RWPE2 (cell line): ENCODE measurements around the gene AURKB.

Experiments
- ATAC-seq: fragments of 200-7000 bp; cut with Tn5 transposase; 3 replicates; pipeline ENCODE4 v1.9.1; 2021; ENCODE audit warnings: low read depth
- DNase-seq: peaks from one replicate; pipeline ENCODE4 v3.0.0-alpha.2; 2020; ENCODE audit warnings: low spot score
- H3K27ac ChIP-seq: fragments of 450-650 bp; 2 replicates; pipeline ENCODE4 v1.5.1; 2017; ENCODE audit warnings: mild to moderate bottlenecking; ENCODE audit not compliant: poor library complexity, severe bottlenecking
- H3K27me3 ChIP-seq: fragments of 250-450 bp; sonication (Bioruptor Pico); 2 replicates; pipeline ENCODE4 v1.5.1; 2021; ENCODE audit warnings: mild to moderate bottlenecking, moderate library complexity; ENCODE audit not compliant: insufficient read depth, poor library complexity, severe bottlenecking
- H3K36me3 ChIP-seq: fragments of 250-450 bp; sonication (Bioruptor Pico); 2 replicates; pipeline ENCODE4 v1.5.1; 2020; ENCODE audit warnings: low read depth, mild to moderate bottlenecking, moderate library complexity
- H3K4me1 ChIP-seq: fragments of 250-450 bp; sonication (Bioruptor Pico); 2 replicates; pipeline ENCODE4 v1.5.1; 2021; ENCODE audit warnings: mild to moderate bottlenecking, moderate library complexity; ENCODE audit not compliant: insufficient read depth, poor library complexity, severe bottlenecking
- H3K4me3 ChIP-seq: fragments of 250-450 bp; sonication (Bioruptor Pico); 2 replicates; pipeline ENCODE4 v1.5.1; 2021; ENCODE audit warnings: mild to moderate bottlenecking, moderate library complexity; ENCODE audit not compliant: severe bottlenecking
- H3K9me3 ChIP-seq: fragments of 250-450 bp; sonication (Bioruptor Pico); 2 replicates; pipeline ENCODE4 v1.5.1; 2021; ENCODE audit warnings: mild to moderate bottlenecking, moderate library complexity; ENCODE audit not compliant: severe bottlenecking
- CTCF ChIP-seq: fragments of 450-650 bp; IDR thresholded peaks from one replicate; pipeline ENCODE4 v1.5.1; 2017; ENCODE audit warnings: mild to moderate bottlenecking, moderate library complexity; ENCODE audit not compliant: poor library complexity, severe bottlenecking

AURKB gene

GRCh38 chr17:8158267-8159031 is 51.9 kb downstream of the AURKB start:
- peaks cover 14% of the 10 kb centered on the region for H3K4me1 ChIP-seq

GRCh38 chr17:8156246-8156992 is 54.0 kb downstream of the AURKB start:
- H3K27me3 ChIP-seq, result no peaks in the 10 kb centered on the region
- peak overlapping the region; percentile 82 for H3K4me3 ChIP-seq
- H3K4me1 ChIP-seq, result peaks cover 18% of the 10 kb centered on the region
- peak overlapping the region; percentile 98 for H3K27ac ChIP-seq
- no peaks in the 10 kb centered on the region for H3K9me3 ChIP-seq
- TF ChIP-seq CTCF, result peak; percentile 13
- peaks cover 63% of the 10 kb centered on the region for H3K36me3 ChIP-seq
- DNase-seq (peak; percentile 100), ATAC-seq (peak; percentile 59)

More at GRCh38 chr17:8158267-8159031, 51.9 kb downstream of the AURKB start:
- TF ChIP-seq CTCF, result peak; percentile 87
- no peak overlapping the region for H3K27ac ChIP-seq
- peaks cover 51% of the 10 kb centered on the region for H3K36me3 ChIP-seq
- H3K27me3 ChIP-seq, result no peaks in the 10 kb centered on the region
- no peak overlapping the region for H3K4me3 ChIP-seq
- DNase-seq, result no peak
- no peaks in the 10 kb centered on the region for H3K9me3 ChIP-seq
- peak; percentile 18; the same call in 1 of the 3 replicates for ATAC-seq

GRCh38 chr17:8155996-8156245 is 54.5 kb downstream of the AURKB start:
- peak overlapping the region; percentile 82 for H3K4me3 ChIP-seq
- TF ChIP-seq CTCF, result no peak
- H3K27me3 ChIP-seq, result no peaks in the 10 kb centered on the region
- no peaks in the 10 kb centered on the region for H3K9me3 ChIP-seq
- peak overlapping the region; percentile 98 for H3K27ac ChIP-seq
- H3K36me3 ChIP-seq, result peaks cover 63% of the 10 kb centered on the region
- no peak for ATAC-seq
- peaks cover 16% of the 10 kb centered on the region for H3K4me1 ChIP-seq
- no peak for DNase-seq

- TF ChIP-seq CTCF, result no peak
Observed at GRCh38 chr17:8155231-8155995, 55.0 kb downstream of the AURKB start.

More at GRCh38 chr17:8155231-8155995, 55.0 kb downstream of the AURKB start:
- H3K4me3 ChIP-seq, result peak overlapping the region; percentile 82
- no peak for DNase-seq
- no peaks in the 10 kb centered on the region for H3K27me3 ChIP-seq
- ATAC-seq, result no peak
- peaks cover 63% of the 10 kb centered on the region for H3K36me3 ChIP-seq
- no peaks in the 10 kb centered on the region for H3K9me3 ChIP-seq
- peaks cover 16% of the 10 kb centered on the region for H3K4me1 ChIP-seq
- peak overlapping the region; percentile 98 for H3K27ac ChIP-seq
